Fibroblast of pulmonary artery (primary cell): Measurements from ENCODE around the gene CDH12.
"Not testable (repeated sequence)": the region's sequence is repeated elsewhere in the genome, so short reads cannot be mapped to it uniquely, and the experiment has no call there.

Experiments used
- DNase-seq: peaks from one replicate; pipeline ENCODE4 v3.0.0-alpha.2; 2010; ENCODE audit warnings: low read depth
- H3K4me3 ChIP-seq: replicated peaks from 2 replicates; pipeline ENCODE4 v1.5.1; 2011; ENCODE audit warnings: low read depth, mild to moderate bottlenecking, control low read depth, low read length, moderate library complexity
- TF ChIP-seq, protein P1 (sequence below): IDR thresholded peaks from 2 replicates; pipeline ENCODE4 v1.5.1; 2011; ENCODE audit warnings: mild to moderate bottlenecking, control low read depth, low read length, inconsistent platforms; ENCODE audit errors: missing control alignments

The CDH12 gene

DNA sequence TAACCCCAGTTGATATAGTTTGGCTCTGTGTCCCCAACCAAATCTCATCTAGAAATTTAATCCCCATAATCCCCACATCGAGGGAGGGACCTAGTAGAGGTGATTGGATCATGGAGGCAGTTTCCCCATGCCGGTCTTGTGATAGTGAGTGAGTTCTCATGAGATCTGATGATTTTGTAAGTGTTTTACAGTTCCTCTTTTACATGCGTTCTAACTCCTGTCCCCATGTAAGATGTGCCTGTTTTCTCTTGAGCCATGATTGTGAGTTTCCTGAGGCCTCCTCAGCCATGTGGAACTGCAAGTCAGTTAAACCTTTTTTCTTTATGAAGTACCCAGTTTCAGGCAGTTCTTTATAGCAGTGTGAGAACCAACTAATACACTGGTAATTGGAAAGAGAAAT lies 73.6 kb downstream of the CDH12 start:
- TF ChIP-seq, protein P1, sequence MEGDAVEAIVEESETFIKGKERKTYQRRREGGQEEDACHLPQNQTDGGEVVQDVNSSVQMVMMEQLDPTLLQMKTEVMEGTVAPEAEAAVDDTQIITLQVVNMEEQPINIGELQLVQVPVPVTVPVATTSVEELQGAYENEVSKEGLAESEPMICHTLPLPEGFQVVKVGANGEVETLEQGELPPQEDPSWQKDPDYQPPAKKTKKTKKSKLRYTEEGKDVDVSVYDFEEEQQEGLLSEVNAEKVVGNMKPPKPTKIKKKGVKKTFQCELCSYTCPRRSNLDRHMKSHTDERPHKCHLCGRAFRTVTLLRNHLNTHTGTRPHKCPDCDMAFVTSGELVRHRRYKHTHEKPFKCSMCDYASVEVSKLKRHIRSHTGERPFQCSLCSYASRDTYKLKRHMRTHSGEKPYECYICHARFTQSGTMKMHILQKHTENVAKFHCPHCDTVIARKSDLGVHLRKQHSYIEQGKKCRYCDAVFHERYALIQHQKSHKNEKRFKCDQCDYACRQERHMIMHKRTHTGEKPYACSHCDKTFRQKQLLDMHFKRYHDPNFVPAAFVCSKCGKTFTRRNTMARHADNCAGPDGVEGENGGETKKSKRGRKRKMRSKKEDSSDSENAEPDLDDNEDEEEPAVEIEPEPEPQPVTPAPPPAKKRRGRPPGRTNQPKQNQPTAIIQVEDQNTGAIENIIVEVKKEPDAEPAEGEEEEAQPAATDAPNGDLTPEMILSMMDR: no peak
- H3K4me3 ChIP-seq: no peak overlapping the region
- DNase-seq: no peak

DNA sequence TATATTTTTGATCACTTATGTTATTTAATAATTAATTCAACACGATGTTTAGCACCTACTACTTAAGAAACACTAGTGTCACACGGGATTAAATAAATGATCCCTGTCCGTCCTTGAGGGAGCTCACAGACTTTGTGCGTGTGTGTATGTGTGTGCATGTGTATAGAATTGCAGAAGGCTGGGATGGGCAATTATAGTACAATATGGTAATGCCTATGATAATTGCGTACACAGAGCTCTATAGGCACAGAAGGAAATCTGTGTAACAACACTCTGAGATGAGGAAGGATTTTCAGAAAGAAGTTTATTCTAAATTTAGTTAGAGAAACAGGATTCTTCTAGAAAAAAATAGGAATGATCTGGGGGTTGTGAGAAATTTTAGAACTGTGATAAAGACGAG lies 76.9 kb downstream of the CDH12 start:
- no peak overlapping the region for H3K4me3 ChIP-seq
- DNase-seq: no peak
- TF ChIP-seq, protein P1: no peak

DNA sequence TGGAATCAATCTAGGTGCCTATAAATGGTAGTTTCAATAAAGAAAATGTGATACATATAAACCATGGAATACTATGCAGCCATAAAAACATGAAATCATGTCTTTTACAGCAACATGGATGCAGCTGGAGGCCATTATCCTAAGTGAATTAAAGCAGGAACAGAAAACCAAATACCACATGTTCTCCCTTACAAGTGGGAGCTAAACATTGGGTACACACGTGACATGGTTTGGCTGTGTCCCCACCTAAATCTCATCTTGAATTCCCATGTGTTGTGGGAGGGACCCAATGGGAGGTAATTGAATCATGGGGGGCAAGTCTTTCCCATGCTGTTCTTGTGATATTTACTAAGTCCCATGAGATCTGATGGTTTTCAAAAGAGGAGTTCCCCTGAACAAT lies 78.9 kb downstream of the CDH12 start:
- not testable (repeated sequence) for DNase-seq, H3K4me3 ChIP-seq

DNA sequence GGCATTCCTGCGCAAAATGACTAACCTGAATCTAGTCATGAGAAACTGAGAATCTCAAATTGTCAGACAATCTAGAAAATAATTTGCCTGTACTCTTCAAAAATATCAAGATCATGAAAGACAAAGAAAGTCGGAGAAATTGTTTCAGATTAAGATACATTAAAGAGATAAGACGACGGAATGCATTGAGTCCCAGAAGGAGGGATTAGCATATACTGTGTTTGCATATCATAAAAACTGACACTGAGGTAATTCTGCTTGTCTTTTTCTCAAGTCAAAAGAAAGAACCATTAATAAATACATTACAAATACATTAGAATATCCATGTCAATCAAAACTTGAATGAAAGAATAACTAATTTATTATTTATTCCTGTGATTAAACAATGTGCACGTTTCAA lies 88.4 kb downstream of the CDH12 start:
- TF ChIP-seq, protein P1: no peak

DNA sequence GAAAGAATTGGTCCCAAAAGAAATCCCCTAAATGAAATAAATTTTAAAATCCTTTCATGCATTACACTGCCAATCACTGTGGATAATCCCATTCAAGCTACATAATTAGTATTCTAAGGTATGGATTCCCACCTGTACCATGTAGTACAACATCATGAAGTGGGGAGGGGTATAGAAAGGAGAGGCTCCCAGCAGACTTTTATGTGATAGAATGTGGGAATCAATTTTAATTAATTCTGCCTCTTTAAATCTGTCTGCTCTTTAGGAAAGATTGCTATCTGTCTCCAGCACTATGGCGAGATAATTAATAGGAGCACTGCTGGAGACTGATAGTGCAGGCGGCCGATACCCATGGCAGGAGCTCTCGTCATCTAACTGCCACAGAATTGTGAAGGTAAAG lies 95.4 kb downstream of the CDH12 start:
- TF ChIP-seq, protein P1: no peak
- DNase-seq: no peak
- no peak overlapping the region for H3K4me3 ChIP-seq

More for the DNA sequence above, 88.4 kb downstream of the CDH12 start:
- DNase-seq: no peak
- H3K4me3 ChIP-seq: no peak overlapping the region

DNA sequence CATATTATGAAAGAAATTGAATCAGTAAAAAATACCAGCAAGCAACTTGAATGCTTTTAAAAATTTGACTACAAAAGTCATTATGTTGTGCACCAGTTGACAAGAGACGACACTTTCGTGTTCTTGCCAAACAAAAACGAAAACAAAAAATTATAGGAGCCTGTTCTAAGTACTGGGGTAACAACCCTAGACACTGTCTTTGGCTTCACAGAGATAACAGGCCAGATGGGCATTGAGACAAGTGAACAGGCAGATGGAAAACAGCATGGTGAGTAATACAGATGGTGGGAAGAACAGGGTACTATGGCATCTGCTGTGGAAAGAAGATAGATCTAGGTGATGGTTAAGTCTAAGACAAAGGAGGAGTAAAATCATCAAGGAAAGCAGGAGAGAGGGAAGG lies 99.0 kb downstream of the CDH12 start:
- DNase-seq: no peak
- TF ChIP-seq, protein P1: no peak
- H3K4me3 ChIP-seq: no peak overlapping the region

DNA sequence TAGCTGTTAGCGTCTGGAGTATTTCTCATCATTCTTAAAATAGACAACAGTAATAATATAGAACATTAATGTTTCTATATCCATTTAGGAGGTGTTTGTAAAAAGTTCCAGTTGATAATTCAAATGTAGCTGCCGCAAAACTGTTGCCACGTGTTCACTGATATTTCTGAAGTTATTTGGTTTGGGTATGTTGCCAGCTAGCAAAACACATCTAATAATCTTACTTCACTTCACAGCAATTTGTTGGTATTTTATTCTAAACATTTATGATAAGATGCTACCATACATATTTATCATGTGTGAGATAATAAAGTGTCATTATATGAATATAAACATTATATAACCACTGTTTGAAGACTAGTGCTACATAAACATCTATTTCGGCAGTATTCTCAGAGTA lies 101.6 kb downstream of the CDH12 start:
- H3K4me3 ChIP-seq: no peak overlapping the region
- DNase-seq: no peak
- TF ChIP-seq, protein P1: no peak

DNA sequence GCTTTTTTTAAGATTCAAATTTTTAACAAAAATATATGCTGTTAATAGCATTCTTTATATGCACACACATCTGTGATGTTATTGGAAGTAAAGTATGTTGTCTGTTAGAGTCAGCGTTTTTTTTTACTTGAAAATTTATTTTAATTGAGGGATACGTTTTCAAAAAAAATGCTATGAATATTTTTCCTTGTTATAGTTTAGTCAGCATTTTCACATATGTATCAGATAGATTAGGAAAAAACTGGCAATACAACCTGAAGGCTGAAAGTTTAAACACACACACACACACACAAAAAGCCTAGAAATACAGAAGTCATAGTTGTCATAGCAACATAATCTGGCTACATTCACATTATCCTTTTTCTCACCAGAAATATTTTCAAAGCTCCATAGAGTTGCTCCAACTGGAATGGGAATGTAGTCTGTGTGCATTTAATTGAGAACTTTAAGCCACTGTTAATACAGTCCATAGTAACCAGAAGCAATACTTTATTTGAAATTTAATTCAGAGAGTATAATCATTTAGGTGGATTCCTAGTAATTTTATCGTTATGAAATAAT lies 116.6 kb downstream of the CDH12 start:
- H3K4me3 ChIP-seq: no peak overlapping the region
- no peak for DNase-seq
- TF ChIP-seq, protein P1: no peak
